ENCODE data around the gene DGCR2.

The DGCR2 gene

DNA sequence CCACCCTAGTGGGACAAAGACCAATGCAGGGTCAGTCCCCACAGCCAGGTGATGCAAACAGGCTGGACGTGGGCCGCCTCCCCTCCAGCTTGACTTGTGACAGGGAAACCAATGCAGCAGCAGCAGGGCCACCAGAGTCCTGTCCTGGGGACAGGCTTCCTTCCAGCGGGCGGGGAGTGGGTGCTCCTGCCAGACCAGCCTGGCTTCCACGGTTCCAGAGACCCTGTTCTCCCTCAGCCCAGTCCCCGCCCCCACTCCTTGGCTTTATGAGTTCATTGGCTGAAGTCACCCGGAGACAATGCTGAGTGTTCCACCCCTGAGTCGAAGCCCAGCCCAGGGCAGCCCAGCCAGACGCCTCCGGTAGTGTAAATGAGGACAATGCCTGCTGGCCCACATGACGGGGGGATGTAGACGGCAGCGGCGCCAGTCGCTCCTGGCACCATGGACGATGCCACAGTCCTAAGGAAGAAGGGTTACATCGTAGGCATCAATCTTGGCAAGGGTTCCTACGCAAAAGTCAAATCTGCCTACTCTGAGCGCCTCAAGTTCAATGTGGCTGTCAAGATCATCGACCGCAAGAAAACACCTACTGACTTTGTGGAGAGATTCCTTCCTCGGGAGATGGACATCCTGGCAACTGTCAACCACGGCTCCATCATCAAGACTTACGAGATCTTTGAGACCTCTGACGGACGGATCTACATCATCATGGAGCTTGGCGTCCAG is 8.9 kb upstream of the DGCR2 start, which contains the start of gene TSSK2:
Gene TSSK2, plus strand, starts transcription at position 350 of the 726 bp plus-strand sequence. Its CDS starts 92 bp downstream, at position 442.
- no peaks in the 10 kb centered on the region for H3K4me1 ChIP-seq (ENCODE audit: control insufficient read depth, insufficient read depth, low read length)
- no peaks in the 10 kb centered on the region for H3K36me3 ChIP-seq (ENCODE audit: control insufficient read depth, insufficient read depth, low read length)
- no peaks in the 10 kb centered on the region for H3K9me3 ChIP-seq (ENCODE audit: control insufficient read depth, low read length)
- no peak within 1 kb of the TSS for H3K4me3 ChIP-seq (ENCODE audit: low read length)
- H3K27me3 ChIP-seq (ENCODE audit: control insufficient read depth, insufficient read depth, low read length) = no peaks in the 10 kb centered on the region
- no peak within 1 kb of the TSS for H3K9ac ChIP-seq (ENCODE audit: low read length)

DNA sequence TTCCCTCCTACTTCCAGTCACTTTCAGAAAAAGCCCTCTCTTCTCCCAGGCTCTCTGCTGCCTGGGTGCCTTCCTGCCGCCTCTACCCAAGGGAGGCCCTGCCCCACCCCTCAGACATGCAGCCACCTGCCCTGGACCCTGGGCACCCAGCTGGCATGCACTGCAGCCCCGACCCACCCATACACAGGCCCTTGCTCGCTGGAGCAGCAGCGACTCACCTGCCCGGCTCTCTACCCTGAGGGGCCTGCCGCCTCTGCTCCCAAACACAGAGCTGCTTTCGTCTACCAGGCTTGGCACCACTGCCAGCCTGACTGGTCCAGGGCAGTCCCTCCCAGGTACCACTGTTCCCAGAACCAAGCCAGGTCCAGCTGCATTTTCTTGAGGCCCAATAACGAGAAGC is 7.7 kb upstream of the DGCR2 start:
- Histone ChIP-seq H3K27me3 (ENCODE audit: control insufficient read depth, insufficient read depth, low read length) (peaks cover 3% of the 10 kb centered on the region), H3K9ac (ENCODE audit: low read length) (no peak overlapping the region), H3K9me3 (ENCODE audit: control insufficient read depth, low read length) (no peaks in the 10 kb centered on the region), H3K36me3 (ENCODE audit: control insufficient read depth, insufficient read depth, low read length) (no peaks in the 10 kb centered on the region), H3K4me1 (ENCODE audit: control insufficient read depth, insufficient read depth, low read length) (no peaks in the 10 kb centered on the region), H3K4me3 (ENCODE audit: low read length) (no peak overlapping the region)

DNA sequence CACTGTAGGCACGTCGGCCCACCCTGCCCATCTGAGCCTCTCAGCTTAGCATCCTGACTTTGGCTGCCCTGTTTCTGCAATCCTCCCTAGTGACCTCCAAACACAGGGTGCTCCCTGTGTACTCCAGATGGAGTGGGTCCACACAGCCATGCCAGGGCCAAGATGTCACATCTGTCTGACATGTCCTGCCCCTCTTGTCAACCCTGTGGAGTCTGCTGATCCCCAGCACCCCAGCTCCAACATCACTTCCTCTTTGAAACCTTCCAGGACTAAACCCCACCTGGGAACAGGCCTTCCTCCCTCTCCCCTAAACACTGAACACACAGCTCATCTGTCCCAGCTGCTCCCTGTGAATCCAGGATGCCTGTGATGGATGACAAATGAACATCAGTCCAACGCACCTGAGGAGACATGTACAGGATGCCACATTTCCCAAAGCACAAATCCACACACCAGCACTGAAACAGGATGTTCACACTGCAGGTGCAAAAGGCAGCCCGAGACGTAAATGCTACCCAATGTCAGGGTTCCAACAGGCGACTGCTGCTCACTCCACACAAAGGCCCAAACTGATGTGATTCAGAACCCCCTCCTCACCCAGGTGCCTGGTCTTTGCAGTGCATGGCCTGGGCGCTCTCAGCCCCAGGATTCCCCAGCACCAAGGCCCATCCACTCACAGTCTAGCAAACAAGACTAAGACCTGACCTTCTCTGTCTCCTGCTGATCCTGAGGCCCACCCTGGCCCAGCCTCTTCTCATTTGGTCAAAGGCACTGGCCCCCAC is 6.9 kb upstream of the DGCR2 start:
- peaks cover 3% of the 10 kb centered on the region for H3K27me3 ChIP-seq (ENCODE audit: control insufficient read depth, insufficient read depth, low read length)
- no peaks in the 10 kb centered on the region for H3K36me3 ChIP-seq (ENCODE audit: control insufficient read depth, insufficient read depth, low read length)
- no peaks in the 10 kb centered on the region for H3K4me1 ChIP-seq (ENCODE audit: control insufficient read depth, insufficient read depth, low read length)
- H3K9me3 ChIP-seq (ENCODE audit: control insufficient read depth, low read length) = no peaks in the 10 kb centered on the region
- no peak overlapping the region for H3K4me3 ChIP-seq (ENCODE audit: low read length)
- no peak overlapping the region for H3K9ac ChIP-seq (ENCODE audit: low read length)

DNA sequence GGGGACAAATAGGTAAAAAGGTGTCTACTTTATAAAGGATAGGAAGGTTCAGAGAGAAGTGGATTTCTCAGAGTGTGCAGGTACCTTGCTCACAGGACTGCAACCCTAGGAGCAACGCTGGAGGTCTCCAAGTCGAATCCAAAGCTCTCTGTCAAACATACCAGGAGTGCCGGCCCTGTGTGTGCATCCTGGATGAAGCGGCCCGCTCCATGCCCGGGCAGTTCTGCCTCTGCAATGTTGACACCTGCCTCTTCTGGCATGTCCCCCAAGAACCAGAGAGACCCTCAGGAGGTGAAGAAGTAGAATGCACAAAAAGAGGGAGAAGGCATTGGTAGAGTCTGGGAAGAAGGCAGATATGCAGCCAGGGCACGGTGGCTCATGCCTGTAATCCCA is 5.8 kb upstream of the DGCR2 start:
- H3K27me3 ChIP-seq (ENCODE audit: control insufficient read depth, insufficient read depth, low read length) = peaks cover 3% of the 10 kb centered on the region
- no peak overlapping the region for H3K9ac ChIP-seq (ENCODE audit: low read length)
- H3K36me3 ChIP-seq (ENCODE audit: control insufficient read depth, insufficient read depth, low read length) = no peaks in the 10 kb centered on the region
- H3K4me3 ChIP-seq (ENCODE audit: low read length) = no peak overlapping the region
- H3K9me3 ChIP-seq (ENCODE audit: control insufficient read depth, low read length) = no peaks in the 10 kb centered on the region
- H3K4me1 ChIP-seq (ENCODE audit: control insufficient read depth, insufficient read depth, low read length) = no peaks in the 10 kb centered on the region

DNA sequence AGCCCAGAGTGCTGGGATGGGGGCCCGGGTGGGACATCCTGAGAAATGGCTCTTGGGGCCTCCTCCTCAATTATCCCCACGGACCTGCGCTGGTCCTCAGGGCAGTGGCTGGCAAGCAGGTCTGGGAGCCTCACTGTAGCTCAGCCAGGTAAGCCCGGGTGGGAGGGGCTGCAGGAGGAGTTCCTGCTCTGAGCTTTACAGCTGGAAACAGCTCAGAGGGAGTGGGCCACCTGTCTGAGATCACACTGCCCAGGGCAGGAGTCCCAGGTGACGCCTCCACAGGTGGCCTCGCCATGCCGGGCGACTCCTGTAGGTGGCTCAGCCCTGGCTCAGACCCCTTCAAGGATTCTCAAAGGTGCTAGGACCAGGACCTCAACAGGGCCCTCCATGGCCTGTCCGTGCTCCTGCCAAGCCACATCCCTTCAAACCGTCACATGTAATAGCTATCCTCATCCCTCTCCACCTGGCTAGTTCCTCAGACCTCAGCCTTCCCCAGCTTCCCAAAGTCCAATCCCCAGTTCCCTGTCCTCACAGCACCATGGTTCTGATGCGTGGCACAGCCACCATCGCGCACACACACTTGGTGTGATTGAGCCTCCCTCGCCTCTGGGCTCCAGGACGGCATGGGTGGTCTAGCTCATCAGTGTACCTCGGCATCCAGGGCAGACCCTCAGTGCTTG is 5.3 kb upstream of the DGCR2 start:
- H3K27me3 ChIP-seq (ENCODE audit: control insufficient read depth, insufficient read depth, low read length) = peaks cover 3% of the 10 kb centered on the region
- no peaks in the 10 kb centered on the region for H3K36me3 ChIP-seq (ENCODE audit: control insufficient read depth, insufficient read depth, low read length)
- no peak overlapping the region for H3K9ac ChIP-seq (ENCODE audit: low read length)
- no peaks in the 10 kb centered on the region for H3K9me3 ChIP-seq (ENCODE audit: control insufficient read depth, low read length)
- no peaks in the 10 kb centered on the region for H3K4me1 ChIP-seq (ENCODE audit: control insufficient read depth, insufficient read depth, low read length)
- H3K4me3 ChIP-seq (ENCODE audit: low read length) = no peak overlapping the region

DNA sequence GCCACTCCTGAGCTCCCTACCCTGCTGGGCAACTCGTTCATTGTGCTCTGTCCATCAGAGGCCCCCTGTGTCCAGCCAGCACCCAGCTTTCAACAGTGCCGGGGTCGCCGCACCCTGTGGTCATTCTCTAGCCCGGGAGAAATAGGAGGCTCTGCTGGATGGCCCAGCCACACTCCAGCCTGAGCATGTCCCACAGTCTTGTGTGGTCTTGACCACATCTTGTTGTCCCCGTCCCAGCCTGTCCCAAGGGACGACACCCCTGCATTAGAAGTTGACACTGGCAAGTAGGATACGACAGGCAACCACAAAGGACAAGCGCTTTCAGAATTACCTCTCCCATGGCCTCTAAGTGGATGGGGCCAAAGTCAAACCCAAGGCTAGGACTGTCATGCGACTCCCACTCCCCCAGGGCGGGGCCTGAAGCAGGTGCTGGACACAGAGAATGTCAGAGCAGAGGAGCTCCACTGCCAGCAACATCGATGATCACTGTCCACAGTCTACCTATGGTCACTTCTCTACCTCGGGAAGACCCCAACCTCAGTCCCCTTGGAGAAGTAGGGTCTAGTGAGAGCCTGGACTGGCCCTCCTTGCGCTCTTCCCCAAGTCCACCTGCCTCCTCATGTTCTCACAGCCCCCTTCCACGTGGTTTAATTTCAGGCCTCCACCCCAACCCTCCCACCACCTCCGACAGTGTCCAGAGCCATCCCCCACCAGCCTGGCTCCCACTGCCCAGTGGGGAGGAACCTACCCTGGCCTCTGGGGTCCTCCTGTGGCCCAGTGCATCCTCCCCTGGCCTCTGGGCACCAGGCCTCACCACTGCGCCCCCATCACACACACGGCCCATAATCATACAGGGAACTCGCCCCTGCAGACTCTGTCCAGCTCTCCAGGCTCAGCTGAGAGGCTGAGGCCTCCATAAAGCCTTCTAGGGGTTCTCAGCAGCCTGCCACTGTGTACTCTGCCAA is 4.4 kb upstream of the DGCR2 start:
- no peak overlapping the region for H3K9ac ChIP-seq (ENCODE audit: low read length)
- peaks cover 3% of the 10 kb centered on the region for H3K27me3 ChIP-seq (ENCODE audit: control insufficient read depth, insufficient read depth, low read length)
- H3K4me1 ChIP-seq (ENCODE audit: control insufficient read depth, insufficient read depth, low read length) = no peaks in the 10 kb centered on the region
- H3K4me3 ChIP-seq (ENCODE audit: low read length) = no peak overlapping the region
- no peaks in the 10 kb centered on the region for H3K9me3 ChIP-seq (ENCODE audit: control insufficient read depth, low read length)
- H3K36me3 ChIP-seq (ENCODE audit: control insufficient read depth, insufficient read depth, low read length) = no peaks in the 10 kb centered on the region

DNA sequence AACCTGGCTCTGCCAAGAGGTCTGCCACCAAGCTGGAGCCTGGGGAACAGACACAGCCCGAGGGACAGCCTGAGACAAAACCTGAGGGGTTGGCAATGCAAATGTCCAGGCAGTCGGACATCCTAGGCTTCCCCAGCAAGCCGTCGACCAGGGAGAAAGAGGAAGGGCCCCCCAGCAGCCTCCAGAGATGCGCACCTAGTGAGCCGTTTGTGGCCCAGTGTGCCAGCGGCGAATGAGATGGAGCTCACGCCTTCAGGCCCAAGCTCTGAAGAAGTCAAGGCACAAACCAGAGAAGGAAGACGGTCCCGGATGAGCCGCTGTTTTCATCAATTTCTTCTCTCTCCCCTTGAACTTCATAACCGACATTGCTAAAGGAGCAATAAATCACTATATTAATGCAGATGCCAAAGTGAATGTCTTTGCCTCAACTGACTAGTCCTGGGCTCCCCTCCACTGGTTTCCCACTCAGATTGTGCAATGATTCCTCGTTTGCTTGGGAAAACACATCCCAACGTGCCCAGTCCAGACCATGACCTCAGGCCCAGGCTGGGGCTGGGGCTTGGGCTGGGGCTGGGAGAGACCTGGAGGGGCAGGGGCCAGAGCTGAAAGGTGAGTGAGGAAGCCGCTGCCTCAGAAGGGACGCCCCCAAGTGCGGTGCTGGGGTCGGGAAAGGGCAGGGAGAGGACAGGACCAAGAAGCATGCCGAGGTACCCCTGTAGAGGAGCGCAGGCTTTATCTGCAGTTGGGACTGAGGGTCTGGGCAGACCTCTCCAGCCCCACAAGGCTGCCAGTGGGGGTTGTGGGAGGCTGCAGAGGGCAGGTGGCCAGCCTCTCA is 3.5 kb upstream of the DGCR2 start:
- H3K9ac ChIP-seq (ENCODE audit: low read length) = no peak overlapping the region
- H3K9me3 ChIP-seq (ENCODE audit: control insufficient read depth, low read length) = no peaks in the 10 kb centered on the region
- no peaks in the 10 kb centered on the region for H3K36me3 ChIP-seq (ENCODE audit: control insufficient read depth, insufficient read depth, low read length)
- H3K4me1 ChIP-seq (ENCODE audit: control insufficient read depth, insufficient read depth, low read length) = peaks cover 4% of the 10 kb centered on the region
- H3K27me3 ChIP-seq (ENCODE audit: control insufficient read depth, insufficient read depth, low read length) = peaks cover 3% of the 10 kb centered on the region
- H3K4me3 ChIP-seq (ENCODE audit: low read length) = no peak overlapping the region

DNA sequence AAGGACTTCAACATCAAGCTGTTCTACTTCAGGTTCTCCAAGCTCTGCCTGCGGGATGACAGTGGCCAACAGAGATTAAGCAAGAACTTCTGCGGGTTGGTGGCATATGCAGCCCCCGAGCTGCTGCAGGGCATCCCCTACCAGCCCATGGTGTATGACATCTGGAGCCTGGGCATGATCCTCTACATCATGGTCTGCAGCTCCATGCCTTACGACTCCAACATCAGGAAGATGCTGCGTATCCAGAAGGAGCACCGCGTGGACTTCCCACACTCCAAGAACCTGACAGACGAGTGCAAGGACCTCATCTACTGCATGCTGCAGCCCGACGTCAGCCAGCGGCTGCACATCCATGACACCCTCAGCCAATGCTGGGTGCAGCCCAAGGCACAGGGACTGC is 2.8 kb upstream of the DGCR2 start:
- no peaks in the 10 kb centered on the region for H3K9me3 ChIP-seq (ENCODE audit: control insufficient read depth, low read length)
- no peak overlapping the region for H3K9ac ChIP-seq (ENCODE audit: low read length)
- no peak overlapping the region for H3K4me3 ChIP-seq (ENCODE audit: low read length)
- peaks cover 3% of the 10 kb centered on the region for H3K27me3 ChIP-seq (ENCODE audit: control insufficient read depth, insufficient read depth, low read length)
- H3K36me3 ChIP-seq (ENCODE audit: control insufficient read depth, insufficient read depth, low read length) = no peaks in the 10 kb centered on the region
- H3K4me1 ChIP-seq (ENCODE audit: control insufficient read depth, insufficient read depth, low read length) = peaks cover 11% of the 10 kb centered on the region

DNA sequence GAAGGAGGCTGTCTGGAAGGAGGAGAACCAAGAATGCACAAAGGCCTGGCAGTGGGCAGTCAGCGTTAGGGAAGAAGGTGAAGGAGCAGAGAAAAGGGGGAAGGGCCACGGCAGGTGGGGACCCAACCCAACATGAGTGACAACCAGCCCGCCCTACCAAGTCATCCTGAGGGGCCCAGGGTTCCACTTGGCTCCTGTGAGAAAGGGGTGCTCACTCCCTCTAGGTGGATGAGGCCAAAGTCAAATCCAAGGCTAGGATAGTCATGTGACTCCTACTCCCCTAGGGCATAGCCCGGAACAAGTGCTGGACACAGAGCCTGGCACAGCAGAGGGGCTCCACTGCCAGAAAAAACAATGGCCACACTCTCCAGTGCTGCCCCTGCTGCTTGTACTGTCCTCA is 2.2 kb upstream of the DGCR2 start:
- peaks cover 3% of the 10 kb centered on the region for H3K27me3 ChIP-seq (ENCODE audit: control insufficient read depth, insufficient read depth, low read length)
- no peak overlapping the region for H3K9ac ChIP-seq (ENCODE audit: low read length)
- H3K36me3 ChIP-seq (ENCODE audit: control insufficient read depth, insufficient read depth, low read length) = no peaks in the 10 kb centered on the region
- peaks cover 16% of the 10 kb centered on the region for H3K4me1 ChIP-seq (ENCODE audit: control insufficient read depth, insufficient read depth, low read length)
- no peaks in the 10 kb centered on the region for H3K9me3 ChIP-seq (ENCODE audit: control insufficient read depth, low read length)
- no peak overlapping the region for H3K4me3 ChIP-seq (ENCODE audit: low read length)

DNA sequence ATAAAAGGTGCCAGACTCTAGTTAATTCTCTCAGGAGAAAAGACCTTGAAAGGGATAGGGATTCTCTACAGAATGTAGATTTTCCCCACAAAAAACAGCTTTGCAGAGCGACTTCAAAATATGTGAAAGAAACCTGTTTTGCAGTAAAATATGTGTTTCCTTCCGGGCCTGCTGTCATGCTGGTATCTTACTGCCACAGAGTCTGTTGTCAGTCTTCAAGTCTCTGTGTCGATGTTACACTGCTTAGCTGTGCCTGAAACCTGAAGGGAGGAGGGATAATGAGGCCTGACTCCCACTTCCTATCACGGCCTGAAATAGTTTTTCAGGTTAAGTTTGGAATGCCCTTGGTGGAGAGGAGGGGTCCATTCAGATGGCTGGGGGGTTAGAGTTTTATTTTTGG is 1.7 kb upstream of the DGCR2 start:
- peaks cover 3% of the 10 kb centered on the region for H3K27me3 ChIP-seq (ENCODE audit: control insufficient read depth, insufficient read depth, low read length)
- no peak overlapping the region for H3K4me3 ChIP-seq (ENCODE audit: low read length)
- no peak overlapping the region for H3K9ac ChIP-seq (ENCODE audit: low read length)
- H3K9me3 ChIP-seq (ENCODE audit: control insufficient read depth, low read length) = no peaks in the 10 kb centered on the region
- peaks cover 21% of the 10 kb centered on the region for H3K4me1 ChIP-seq (ENCODE audit: control insufficient read depth, insufficient read depth, low read length)
- no peaks in the 10 kb centered on the region for H3K36me3 ChIP-seq (ENCODE audit: control insufficient read depth, insufficient read depth, low read length)
